Activated B cell treated with CpG ODN at 0.5 μM for 24 hours (primary cell): ENCODE results near the gene KYNU. TPM values are rescaled to one million over a fixed set of nuclear protein-coding genes. Genes with fewer than 3 reads are reported as not detected.
"Not testable (repeated sequence)": the region's sequence is repeated elsewhere in the genome, so short reads cannot be mapped to it uniquely, and the experiment has no call there.

ENCODE experiments used
- ATAC-seq: fragments of 200-7000 bp; cut with Tn5 transposase; one replicate; pipeline ENCODE4 v1.10.0; 2021; ENCODE audit warnings: low read depth, mild to moderate bottlenecking, moderate library complexity
- CTCF ChIA-PET: fragments of 350-600 bp; sonication (Branson Sonifier 250); formaldehyde crosslinking; loops from one replicate; lab custom pipeline; 2021; ENCODE audit warnings: antibody characterized with exemption; lab: Charles Lee
- POLR2A ChIA-PET: fragments of 350-600 bp; sonication (Branson Sonifier 250); formaldehyde crosslinking; loops from one replicate; lab custom pipeline; 2021; ENCODE audit warnings: antibody characterized with exemption; lab: Charles Lee
- DNase-seq: peaks from one replicate; pipeline ENCODE4 v3.0.0; 2022
- H3K27ac Mint-ChIP-seq: one replicate; pipeline ENCODE4 v1.8.0; 2020; ENCODE audit warnings: mixed read lengths
- H3K27me3 Mint-ChIP-seq: one replicate; pipeline ENCODE4 v1.8.0; 2021; ENCODE audit warnings: mixed read lengths
- H3K36me3 Mint-ChIP-seq: one replicate; pipeline ENCODE4 v1.8.0; 2021; ENCODE audit warnings: low read depth, mixed read lengths
- H3K4me1 Mint-ChIP-seq: one replicate; pipeline ENCODE4 v1.8.0; 2021; ENCODE audit warnings: mixed read lengths
- H3K4me3 Mint-ChIP-seq: one replicate; pipeline ENCODE4 v1.8.0; 2020; ENCODE audit warnings: mild to moderate bottlenecking, mixed read lengths
- H3K9me3 Mint-ChIP-seq: one replicate; pipeline ENCODE4 v1.8.0; 2020; ENCODE audit warnings: mixed read lengths
- intact Hi-C: fragments of 100-400 bp; cut with micrococcal nuclease; formaldehyde crosslinking; loops from one replicate; pipeline ENCODE4 v1.15.1; 2024
- total RNA-seq: library from RNA; stranded (reverse); gene quantifications from 2 replicates; pipeline ENCODE4 v1.2.3, GENCODE V29; 2022
- TF ChIP-seq, protein P1 (sequence below): fragments of 200-600 bp; IDR thresholded peaks from one replicate; pipeline ENCODE4 v1.8.0; 2022; ENCODE audit warnings: antibody characterized with exemption, mild to moderate bottlenecking

The KYNU gene
- total RNA-seq, 1 donor from 2014 or later = 43.8 TPM

DNA sequence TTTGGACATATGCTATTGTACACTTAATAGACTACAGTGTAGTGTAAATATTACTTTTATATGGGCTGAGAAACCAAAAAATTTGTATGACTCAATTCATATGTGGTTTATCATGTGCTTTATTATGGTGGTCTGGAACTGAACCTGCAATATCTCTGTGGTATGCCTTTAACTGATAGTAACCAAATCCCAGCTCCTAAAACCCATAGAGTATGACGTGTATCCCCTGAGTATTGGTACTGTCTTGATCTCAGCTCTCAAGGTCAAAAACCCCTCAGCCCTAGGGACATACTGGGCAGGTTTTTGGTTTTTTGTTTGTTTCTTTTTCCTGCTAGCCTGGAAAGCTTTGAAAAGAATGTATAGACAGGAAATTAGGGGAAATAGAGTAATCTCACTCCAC, 209.6 kb downstream of the KYNU start:
- CTCF ChIA-PET = no interaction called here
- intact Hi-C loops = no loop called here
- no peaks in the 10 kb centered on the region for H3K9me3 Mint-ChIP-seq
- no peaks in the 10 kb centered on the region for H3K27me3 Mint-ChIP-seq
- no peak for ATAC-seq
- H3K36me3 Mint-ChIP-seq = no peaks in the 10 kb centered on the region
- no peak overlapping the region for H3K27ac Mint-ChIP-seq
- DNase-seq = no peak
- no peak overlapping the region for H3K4me3 Mint-ChIP-seq
- TF ChIP-seq, protein P1, sequence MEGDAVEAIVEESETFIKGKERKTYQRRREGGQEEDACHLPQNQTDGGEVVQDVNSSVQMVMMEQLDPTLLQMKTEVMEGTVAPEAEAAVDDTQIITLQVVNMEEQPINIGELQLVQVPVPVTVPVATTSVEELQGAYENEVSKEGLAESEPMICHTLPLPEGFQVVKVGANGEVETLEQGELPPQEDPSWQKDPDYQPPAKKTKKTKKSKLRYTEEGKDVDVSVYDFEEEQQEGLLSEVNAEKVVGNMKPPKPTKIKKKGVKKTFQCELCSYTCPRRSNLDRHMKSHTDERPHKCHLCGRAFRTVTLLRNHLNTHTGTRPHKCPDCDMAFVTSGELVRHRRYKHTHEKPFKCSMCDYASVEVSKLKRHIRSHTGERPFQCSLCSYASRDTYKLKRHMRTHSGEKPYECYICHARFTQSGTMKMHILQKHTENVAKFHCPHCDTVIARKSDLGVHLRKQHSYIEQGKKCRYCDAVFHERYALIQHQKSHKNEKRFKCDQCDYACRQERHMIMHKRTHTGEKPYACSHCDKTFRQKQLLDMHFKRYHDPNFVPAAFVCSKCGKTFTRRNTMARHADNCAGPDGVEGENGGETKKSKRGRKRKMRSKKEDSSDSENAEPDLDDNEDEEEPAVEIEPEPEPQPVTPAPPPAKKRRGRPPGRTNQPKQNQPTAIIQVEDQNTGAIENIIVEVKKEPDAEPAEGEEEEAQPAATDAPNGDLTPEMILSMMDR = no peak
- H3K4me1 Mint-ChIP-seq = peaks cover 6% of the 10 kb centered on the region
- POLR2A ChIA-PET = no interaction called here

DNA sequence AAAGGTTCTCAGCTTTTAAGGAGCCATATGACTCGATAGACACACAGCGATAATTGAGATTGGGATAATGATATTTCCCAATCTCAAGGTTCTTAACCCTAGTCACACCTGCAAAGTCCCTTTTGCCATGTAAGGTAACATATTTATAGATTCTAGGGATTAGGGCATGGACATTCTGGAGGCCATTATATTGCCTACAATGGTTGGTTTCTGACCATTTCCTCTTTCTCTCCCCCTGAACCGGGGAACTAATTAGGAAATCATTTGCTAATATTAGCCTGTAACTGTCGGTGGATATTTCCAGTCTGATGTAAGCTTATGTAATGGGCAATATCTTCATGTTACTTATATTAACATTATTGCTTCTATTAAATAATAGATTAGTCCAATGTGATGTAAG, 210.9 kb downstream of the KYNU start:
- POLR2A ChIA-PET = no interaction called here
- Mint-ChIP-seq H3K27me3 (no peaks in the 10 kb centered on the region), H3K4me3 (no peak overlapping the region), H3K9me3 (no peaks in the 10 kb centered on the region), H3K4me1 (peaks cover 5% of the 10 kb centered on the region), H3K27ac (no peak overlapping the region), H3K36me3 (no peaks in the 10 kb centered on the region)
- CTCF ChIA-PET = no interaction called here
- TF ChIP-seq, protein P1 = no peak
- no peak for ATAC-seq
- DNase-seq = no peak
- intact Hi-C loops = no loop called here

DNA sequence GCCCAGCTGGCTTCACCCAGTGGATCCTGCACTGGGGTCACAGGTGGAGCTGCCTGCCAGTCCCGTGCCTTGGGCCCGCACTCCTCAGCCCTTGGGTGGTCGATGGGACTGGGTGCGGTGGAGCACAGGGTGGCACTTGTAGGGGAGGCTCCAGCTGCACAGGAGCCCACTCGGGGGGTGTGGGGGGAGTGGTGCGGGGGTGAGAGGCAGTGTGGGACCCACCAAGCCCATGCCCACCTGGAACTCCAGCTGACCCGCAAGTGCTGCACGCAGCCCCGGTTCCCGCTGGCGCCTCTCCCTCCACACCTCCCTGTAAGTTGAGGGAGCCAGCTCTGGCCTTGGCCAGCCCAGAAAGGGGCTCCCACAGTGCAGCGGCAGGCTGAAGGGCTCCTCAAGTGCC, 212.1 kb downstream of the KYNU start:
- CTCF ChIA-PET, H3K4me3 Mint-ChIP-seq, POLR2A ChIA-PET, H3K27ac Mint-ChIP-seq, H3K4me1 Mint-ChIP-seq, H3K9me3 Mint-ChIP-seq, ATAC-seq, H3K27me3 Mint-ChIP-seq, H3K36me3 Mint-ChIP-seq, DNase-seq, intact Hi-C loops: not testable (repeated sequence)
